SK-N-SH treated with all-trans-retinoic acid at 6 μM for 48 hours (cell line): ENCODE results near the gene PRKAG2.

Experiments used
- SNAI2 ChIP-seq: fragments of 250-450 bp; sonication (Bioruptor Pico); IDR thresholded peaks from 2 replicates; pipeline ENCODE4 v1.5.0; 2020; ENCODE audit warnings: mild to moderate bottlenecking, moderate library complexity
- TF ChIP-seq, protein P1 (sequence below): fragments of 250-450 bp; sonication (Bioruptor Pico); IDR thresholded peaks from 2 replicates; pipeline ENCODE4 v1.8.0; 2020; ENCODE audit warnings: mild to moderate bottlenecking, moderate library complexity, borderline replicate concordance

- TF ChIP-seq, protein P1, sequence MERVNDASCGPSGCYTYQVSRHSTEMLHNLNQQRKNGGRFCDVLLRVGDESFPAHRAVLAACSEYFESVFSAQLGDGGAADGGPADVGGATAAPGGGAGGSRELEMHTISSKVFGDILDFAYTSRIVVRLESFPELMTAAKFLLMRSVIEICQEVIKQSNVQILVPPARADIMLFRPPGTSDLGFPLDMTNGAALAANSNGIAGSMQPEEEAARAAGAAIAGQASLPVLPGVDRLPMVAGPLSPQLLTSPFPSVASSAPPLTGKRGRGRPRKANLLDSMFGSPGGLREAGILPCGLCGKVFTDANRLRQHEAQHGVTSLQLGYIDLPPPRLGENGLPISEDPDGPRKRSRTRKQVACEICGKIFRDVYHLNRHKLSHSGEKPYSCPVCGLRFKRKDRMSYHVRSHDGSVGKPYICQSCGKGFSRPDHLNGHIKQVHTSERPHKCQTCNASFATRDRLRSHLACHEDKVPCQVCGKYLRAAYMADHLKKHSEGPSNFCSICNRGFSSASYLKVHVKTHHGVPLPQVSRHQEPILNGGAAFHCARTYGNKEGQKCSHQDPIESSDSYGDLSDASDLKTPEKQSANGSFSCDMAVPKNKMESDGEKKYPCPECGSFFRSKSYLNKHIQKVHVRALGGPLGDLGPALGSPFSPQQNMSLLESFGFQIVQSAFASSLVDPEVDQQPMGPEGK, result no peak
- TF ChIP-seq SNAI2 (CRISPR knock-in tag), result no peak
Measured at GRCh38 chr7:151512353-151512752, 364.6 kb downstream of the PRKAG2 start.
